Right lobe of liver (tissue), 4 donors: Measurements from ENCODE around the gene SLC24A4.

Source experiments
- CTCF ChIP-seq, 4 donors: fragments of 200-600 bp in 3 of 4; fragments of 450-650 bp in 1 of 4; IDR thresholded peaks; one replicate each; pipeline versions ENCODE4 v1.5.1 to v1.8.0; 2016 to 2022; ENCODE audit warnings: antibody characterized with exemption in 4 of 4, mild to moderate bottlenecking in 2 of 4
- POLR2A ChIP-seq: fragments of 450-650 bp; IDR thresholded peaks from one replicate; pipeline ENCODE4 v1.6.1; 2017; ENCODE audit warnings: antibody characterized with exemption, mild to moderate bottlenecking
- donor health status: DM: no; HTN: no; CAD: no.
- donor health status: DM: no; HTN: no; CAD: no.
- donor health status: DM: no; HTN: yes; CAD: no.

- no peak for TF ChIP-seq POLR2A
- no peak for TF ChIP-seq CTCF (IDR thresholded peaks at IDR 0.05)
Observed at GRCh38 chr14:92310776-92311375, 12.1 kb upstream of the SLC24A4 start.
